ENCODE measurements around the gene MEGF10.
"Not testable (repeated sequence)": the region's sequence is repeated elsewhere in the genome, so short reads cannot be mapped to it uniquely, and the experiment has no call there.

The MEGF10 gene

GRCh38 chr5:127290019-127290945 is at the start of gene MEGF10:
TSS of gene MEGF10 (plus strand) at chr5:127290796. CDS start at chr5:127331309, 40,513 bp downstream.
- no peak for FAIRE-seq

- no peak for FAIRE-seq
These were observed 47.6 kb upstream of the MEGF10 start for GRCh38 chr5:127243011-127243410.

- no peak for FAIRE-seq
These were observed 35.8 kb upstream of the MEGF10 start for GRCh38 chr5:127254729-127255284.

GRCh38 chr5:127256886-127257597 is 33.6 kb upstream of the MEGF10 start:
- no peak for FAIRE-seq

DNA sequence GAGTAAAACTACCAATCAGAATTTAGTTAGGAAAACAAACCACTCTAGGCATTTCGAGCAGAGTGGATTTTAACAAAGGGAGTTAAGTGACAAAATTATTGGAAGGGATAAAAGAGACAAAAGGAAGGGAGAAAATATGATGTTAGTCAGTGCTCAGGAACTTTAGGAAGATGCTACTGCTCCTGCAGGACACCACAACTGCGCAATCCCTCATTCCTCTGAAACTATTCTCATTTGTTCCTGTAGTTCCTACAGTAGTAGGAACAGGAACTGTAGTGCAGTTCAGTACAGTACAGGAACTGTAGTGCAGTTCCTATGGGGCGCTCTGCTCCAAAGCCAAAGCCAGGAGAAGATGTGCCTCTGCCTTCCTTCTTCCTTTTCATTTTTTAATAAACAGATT is 29.9 kb upstream of the MEGF10 start:
- no peak for FAIRE-seq

GRCh38 chr5:127265473-127265872 is 25.1 kb upstream of the MEGF10 start:
- not testable (repeated sequence) for FAIRE-seq

DNA sequence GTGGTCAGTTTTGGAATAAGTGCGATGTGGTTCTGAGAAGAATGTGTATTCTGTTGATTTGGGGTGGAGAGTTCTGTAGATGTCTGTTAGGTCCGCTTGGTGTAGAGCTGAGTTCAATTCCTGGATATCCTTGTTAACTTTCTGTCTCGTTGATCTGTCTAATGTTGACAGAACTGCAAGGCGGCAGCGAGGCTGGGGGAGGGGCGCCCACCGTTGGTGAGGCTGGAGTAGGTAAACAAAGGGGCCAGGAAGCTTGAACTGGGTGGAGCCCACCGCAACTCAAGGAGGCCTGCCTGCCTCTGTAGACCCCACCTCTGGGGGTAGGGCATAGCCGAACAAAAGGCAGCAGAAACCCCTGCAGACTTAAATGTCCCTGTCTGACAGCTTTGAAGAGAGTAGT is 22.3 kb upstream of the MEGF10 start:
- not testable (repeated sequence) for FAIRE-seq

DNA sequence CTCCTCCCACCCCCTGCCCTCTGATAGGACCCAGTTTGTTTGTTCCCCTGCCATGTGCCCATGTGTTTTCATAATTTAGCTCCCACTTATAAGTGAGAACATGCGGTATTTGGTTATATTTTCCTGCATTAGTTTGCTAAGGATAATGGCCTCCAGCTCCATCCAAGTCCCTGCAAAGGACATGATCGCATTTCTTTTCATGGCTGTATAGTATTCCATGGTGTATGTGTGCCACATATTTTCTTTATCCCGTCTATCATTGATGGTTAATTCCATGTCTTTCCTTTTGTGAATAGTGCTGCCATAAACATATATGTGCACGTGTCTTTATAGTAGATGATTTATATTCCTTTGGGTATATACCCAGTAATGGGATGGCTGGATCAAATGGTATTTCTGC is 19.9 kb upstream of the MEGF10 start:
- FAIRE-seq = not testable (repeated sequence)

GRCh38 chr5:127275641-127276193 is 14.9 kb upstream of the MEGF10 start:
- FAIRE-seq = no peak

DNA sequence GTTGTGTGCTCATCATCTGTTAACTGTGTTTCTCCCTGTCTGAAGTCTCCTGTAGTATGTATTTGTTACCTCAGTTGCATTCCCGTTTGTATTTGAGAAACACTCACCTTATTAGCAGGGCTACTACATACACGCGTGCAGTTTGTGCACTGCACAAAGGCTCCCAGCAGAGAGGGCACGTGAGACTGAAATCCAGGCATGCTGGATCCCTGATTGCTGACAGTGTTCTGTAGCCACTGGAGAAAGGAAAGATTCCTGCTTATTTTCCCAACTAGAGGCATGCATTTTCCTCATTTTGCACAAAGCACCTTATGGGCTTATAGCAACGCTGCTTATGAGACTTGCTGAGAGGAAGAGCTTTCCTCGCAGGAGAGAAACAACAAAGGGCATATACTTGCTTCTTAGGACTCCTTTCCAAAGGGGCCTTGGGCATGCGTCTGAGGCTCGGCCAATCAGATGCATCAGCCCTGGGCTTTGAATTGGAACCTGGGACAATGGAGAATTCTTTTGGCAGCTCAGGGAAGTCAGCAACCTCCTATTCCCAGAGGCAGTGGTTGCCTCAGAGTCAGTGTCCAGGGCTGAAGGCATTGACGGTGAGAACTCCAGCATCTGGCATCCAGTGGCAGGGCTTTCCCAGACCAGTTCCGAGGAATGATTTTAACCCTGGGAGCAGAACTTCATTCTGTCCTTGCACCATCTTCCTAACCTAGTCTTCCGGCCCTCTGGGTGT is 9.9 kb upstream of the MEGF10 start:
- FAIRE-seq = no peak

DNA sequence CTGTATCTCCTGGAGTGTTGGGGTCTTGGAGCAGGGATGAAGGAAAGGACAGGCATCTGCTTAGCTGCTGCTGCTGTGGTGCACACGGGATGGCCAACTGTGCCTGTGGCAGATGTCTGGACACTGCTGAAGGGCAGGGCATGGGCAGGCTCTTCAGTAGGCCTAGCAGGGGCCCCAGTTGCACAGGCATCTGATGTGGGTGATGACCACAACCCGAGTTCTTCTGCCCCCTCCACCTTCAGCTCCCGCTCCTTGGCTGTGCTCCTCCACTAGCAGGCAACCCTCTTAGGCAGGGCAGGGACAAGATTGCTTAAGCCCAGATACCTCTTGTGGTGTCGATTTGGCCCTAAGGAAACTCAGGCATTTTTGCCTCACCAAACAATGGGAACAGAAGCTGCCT is 9.0 kb upstream of the MEGF10 start:
- FAIRE-seq = no peak

GRCh38 chr5:127288676-127289075 is 1.9 kb upstream of the MEGF10 start:
- no peak for FAIRE-seq

GRCh38 chr5:127290946-127291693 is 524 bp downstream of the MEGF10 start:
- FAIRE-seq = no peak

GRCh38 chr5:127292030-127292735 is 1.6 kb downstream of the MEGF10 start:
- no peak for FAIRE-seq

- no peak for FAIRE-seq
These were observed 2.8 kb downstream of the MEGF10 start for GRCh38 chr5:127293373-127293772.

DNA sequence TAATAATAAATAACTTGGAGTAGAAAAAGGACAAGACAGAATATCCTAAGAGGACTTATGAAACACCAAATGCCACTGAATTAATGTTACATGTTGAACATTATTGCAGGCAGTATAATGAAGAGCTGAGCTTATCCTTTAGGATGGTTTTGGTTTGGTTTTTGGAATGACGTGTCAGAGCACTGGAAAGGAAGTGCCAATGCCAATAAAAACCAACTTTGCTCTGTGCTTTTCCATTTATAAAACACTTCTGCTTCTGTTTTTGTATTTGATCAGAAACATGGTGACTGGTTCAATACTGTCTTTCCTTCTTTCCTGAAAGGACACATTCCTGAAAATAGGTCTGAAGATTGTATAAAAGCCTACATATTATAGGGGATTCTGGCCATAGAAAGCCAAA is 4.2 kb downstream of the MEGF10 start:
- FAIRE-seq = no peak

GRCh38 chr5:127295454-127295853 is 4.9 kb downstream of the MEGF10 start:
- no peak for FAIRE-seq

- no peak for FAIRE-seq
These were observed 5.7 kb downstream of the MEGF10 start for GRCh38 chr5:127296321-127296720.

DNA sequence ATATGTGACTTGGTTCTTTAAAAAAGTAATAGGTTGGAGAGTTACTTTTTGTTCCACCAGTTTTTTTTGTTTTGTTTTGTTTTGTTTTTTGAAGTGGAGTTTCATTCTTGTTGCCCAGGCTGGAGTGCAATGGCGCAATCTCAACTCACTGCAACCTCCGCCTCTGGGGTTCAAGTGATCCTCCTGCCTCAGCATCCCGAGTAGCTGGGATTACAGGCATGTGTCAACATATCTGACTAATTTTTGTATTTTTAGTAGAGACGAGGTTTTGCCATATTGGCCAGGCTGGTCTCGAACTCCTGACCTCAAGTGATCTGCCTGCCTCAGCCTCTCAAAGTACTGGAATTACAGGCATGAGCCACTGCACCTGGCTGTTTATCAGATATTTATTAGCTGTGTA is 6.3 kb downstream of the MEGF10 start:
- FAIRE-seq = not testable (repeated sequence)

- FAIRE-seq = no peak
These were observed 6.9 kb downstream of the MEGF10 start for GRCh38 chr5:127297348-127298035.

GRCh38 chr5:127298036-127298429 is 7.4 kb downstream of the MEGF10 start:
- no peak for FAIRE-seq

All from TTC549 (cell line).